ENCODE measurements around the gene AZIN2. TPM values are rescaled to one million over a fixed set of nuclear protein-coding genes. Genes with fewer than 3 reads are reported as not detected.

AZIN2 gene
- total and polyA plus RNA-seq, 9 of the 15 experiments (the other 6 are each of a cell fraction or from before 2014, with no cell fraction given), result 0.06 to 0.91 (median 0.42) TPM; not detected in 2

- TF ChIP-seq ZBTB5 (IDR thresholded peaks at IDR 0.05), result no peak
- no peak for TF ChIP-seq ZBED1 (IDR thresholded peaks at IDR 0.05)
- no peak for TF ChIP-seq MCM2 (IDR thresholded peaks at IDR 0.05; ENCODE audit: low read depth)
- no peak for TF ChIP-seq HCFC1 (IDR thresholded peaks at IDR 0.05; ENCODE audit: low read depth, low read length)
- no peak for TF ChIP-seq SNAPC5 (CRISPR knock-in tag; IDR thresholded peaks at IDR 0.05)
- no peak for TF ChIP-seq ZSCAN29 (IDR thresholded peaks at IDR 0.05)
- no peak for TF ChIP-seq SP1 (CRISPR knock-in tag; IDR thresholded peaks at IDR 0.05)
- no peak for TF ChIP-seq NCOA4 (IDR thresholded peaks at IDR 0.05; ENCODE audit: partially characterized antibody)
- no peak for TF ChIP-seq MYC (IDR thresholded peaks at IDR 0.05; ENCODE audit: low read depth, low read length)
- no peak for TF ChIP-seq MYC (CRISPR knock-in tag; IDR thresholded peaks at IDR 0.05; ENCODE audit: borderline replicate concordance, low read depth)
- no peak for TF ChIP-seq MEF2D (tag; conservative IDR thresholded peaks at IDR 0.05; ENCODE audit: low read depth)
- no peak overlapping the region for H3K4me3 ChIP-seq
- BruUV-seq (replicated peaks), result no TSS peak
- H3K4me2 ChIP-seq (ENCODE audit: insufficient read depth, low read length), result no peak overlapping the region
- no peaks in the 10 kb centered on the region for H4K20me1 ChIP-seq (replicated peaks; ENCODE audit: control insufficient read depth, insufficient read depth, low read length)
- in situ Hi-C loops (cut with MboI) (no loop called here), intact Hi-C loops (cut with micrococcal nuclease) (no loop called here)
- no peaks in the 10 kb centered on the region for H3K9me1 ChIP-seq (ENCODE audit: control insufficient read depth, insufficient read depth, low read length)
- H3K9ac ChIP-seq (ENCODE audit: insufficient read depth in 1 of 2, low read depth in 2 of 2, low read length in 2 of 2), result no peak overlapping the region
- ChIA-PET CTCF (ENCODE audit: low intra/inter-chr PET ratio) (no interaction called here), POLR2A (interaction anchor here (0.5 to 1.3 kb wide), 3 partner anchors 9 to 356 kb away, joined by 3 to 5 read pairs (median 3); no protein-coding TSS in a partner anchor)
- WGBS (ENCODE audit: insufficient coverage, low coverage, missing lambda C conversion rate), result 2% methylated on average over 2 of the region's 2 CpGs
- H3K27me3 ChIP-seq (ENCODE audit: control insufficient read depth in 2 of 2, insufficient read depth in 2 of 2, low read length in 2 of 2), result peaks cover 7 to 9% of the 10 kb centered on the region in 2 experiments; a peak in 2 of 5 replicates
- no peak overlapping the region for H2AFZ ChIP-seq (ENCODE audit: low read depth, low read length)
- ATAC-seq (no peak), DNase-seq (ENCODE audit: extremely low read depth in 1 of 4, low spot score in 3 of 4) (no peak), FAIRE-seq (no peak)
- H3K27ac ChIP-seq (ENCODE audit: extremely low read depth, low read depth, low read length), result no peak overlapping the region
- no peaks in the 10 kb centered on the region for H3K36me3 ChIP-seq (ENCODE audit: control insufficient read depth, insufficient read depth, low read length)
- H3K9me3 ChIP-seq (replicated peaks; ENCODE audit: control insufficient read depth, insufficient read depth, low read depth, low read length), result no peaks in the 10 kb centered on the region
- no peaks in the 10 kb centered on the region for H3K79me2 ChIP-seq (ENCODE audit: control insufficient read depth, insufficient read depth, low read length)
- H3K4me1 ChIP-seq (replicated peaks in 1 of 2; ENCODE audit: control insufficient read depth in 2 of 2, insufficient read depth in 2 of 2, low read length in 2 of 2), result peaks cover 4 to 11% of the 10 kb centered on the region in 2 experiments; a peak in 3 of 5 replicates
Measured at GRCh38 chr1:33057095-33057494, 23.9 kb upstream of the AZIN2 start.

Data from K562 (cell line).